Measurements from ENCODE around the gene TRNT1.

Gene TRNT1

DNA sequence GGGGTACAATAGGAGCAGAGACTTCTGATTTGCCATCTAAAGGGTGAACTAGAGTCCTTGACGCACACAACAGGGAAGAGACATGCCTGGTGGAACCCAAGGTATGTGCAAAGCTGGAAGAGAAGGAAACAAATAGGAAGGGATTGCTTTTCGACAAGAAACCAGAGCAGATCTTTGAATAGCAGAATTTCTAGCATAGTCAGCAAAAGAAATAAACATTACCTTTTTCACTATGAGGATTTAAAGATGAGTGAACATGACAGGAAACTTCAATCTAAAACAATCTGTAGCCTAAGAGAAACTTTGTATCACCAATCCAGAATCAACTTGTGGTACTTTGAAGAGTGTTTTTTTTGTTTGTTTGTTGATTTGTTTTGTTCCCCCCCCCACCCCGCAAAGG, 21.5 kb upstream of the TRNT1 start:
- Histone ChIP-seq H3K9ac (ENCODE audit: low read depth, low read length) (no peak overlapping the region), H3K36me3 (ENCODE audit: insufficient read depth, low read length) (no peaks in the 10 kb centered on the region), H3K4me1 (ENCODE audit: insufficient read depth, low read length) (peaks cover 11% of the 10 kb centered on the region), H3K9me3 (ENCODE audit: control insufficient read depth, insufficient read depth, low read length) (no peaks in the 10 kb centered on the region)

DNA sequence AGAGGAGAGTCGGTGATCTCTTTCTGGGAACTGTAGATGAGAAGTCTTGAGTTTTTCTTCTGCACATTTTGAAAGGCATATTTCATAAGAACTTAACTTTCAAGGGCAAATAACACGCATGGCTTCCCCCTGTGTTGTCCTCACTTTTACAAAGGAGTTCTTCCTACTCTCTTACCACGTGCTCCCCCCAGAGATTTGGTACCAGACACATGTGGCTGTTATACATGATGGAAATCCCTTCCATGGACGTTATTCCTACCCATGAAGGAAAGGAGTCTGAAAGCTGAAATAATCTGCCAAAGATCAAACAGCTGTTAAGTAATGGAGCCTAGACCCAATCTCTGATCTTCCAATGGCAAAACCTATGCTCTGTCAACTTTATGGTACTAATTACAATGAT, 20.9 kb upstream of the TRNT1 start:
- no peak overlapping the region for H3K9ac ChIP-seq (ENCODE audit: low read depth, low read length)
- H3K4me1 ChIP-seq (ENCODE audit: insufficient read depth, low read length): peaks cover 16% of the 10 kb centered on the region
- no peaks in the 10 kb centered on the region for H3K36me3 ChIP-seq (ENCODE audit: insufficient read depth, low read length)
- H3K9me3 ChIP-seq (ENCODE audit: control insufficient read depth, insufficient read depth, low read length): no peaks in the 10 kb centered on the region

DNA sequence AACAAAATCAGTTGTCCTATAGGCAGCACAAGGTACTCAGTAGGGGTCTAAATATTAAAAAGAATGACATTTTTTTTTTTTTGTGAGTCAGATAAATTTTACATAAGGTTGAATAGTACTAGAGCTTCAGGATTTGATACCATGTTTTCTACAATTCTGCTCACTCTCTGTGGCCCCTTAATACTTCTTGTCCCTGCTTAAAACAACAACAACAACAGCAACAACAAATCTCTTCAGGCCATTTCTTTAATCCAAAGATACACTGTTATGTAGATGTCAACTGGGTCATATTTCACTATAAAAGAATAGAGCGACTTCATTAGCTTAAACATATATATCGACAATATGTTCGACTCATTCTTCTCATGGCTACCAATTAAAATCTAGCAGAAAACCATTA, 19.6 kb upstream of the TRNT1 start:
- Histone ChIP-seq H3K36me3 (ENCODE audit: insufficient read depth, low read length) (no peaks in the 10 kb centered on the region), H3K9ac (ENCODE audit: low read depth, low read length) (no peak overlapping the region), H3K9me3 (ENCODE audit: control insufficient read depth, insufficient read depth, low read length) (no peaks in the 10 kb centered on the region), H3K4me1 (ENCODE audit: insufficient read depth, low read length) (peaks cover 16% of the 10 kb centered on the region)

DNA sequence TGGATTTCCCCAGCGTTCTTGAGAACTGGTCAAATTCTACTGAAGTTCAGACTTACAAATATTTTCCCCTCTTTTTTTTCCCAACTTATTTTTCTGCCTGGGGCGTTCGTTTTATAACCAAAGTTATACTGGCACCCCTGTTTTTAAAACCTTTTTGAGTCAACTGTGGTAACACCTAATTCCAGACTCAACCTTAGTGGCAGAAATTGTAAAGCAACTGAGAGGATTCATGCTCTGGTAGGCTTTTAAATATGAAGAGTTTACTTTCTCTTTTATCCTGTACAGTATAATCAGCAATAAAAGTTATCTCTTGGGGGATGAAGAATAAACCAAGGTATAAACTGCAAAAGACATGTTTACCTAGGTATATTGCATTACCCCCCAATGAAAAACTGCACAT, 18.9 kb upstream of the TRNT1 start:
- Histone ChIP-seq H3K9me3 (ENCODE audit: control insufficient read depth, insufficient read depth, low read length) (no peaks in the 10 kb centered on the region), H3K4me1 (ENCODE audit: insufficient read depth, low read length) (peaks cover 16% of the 10 kb centered on the region), H3K9ac (ENCODE audit: low read depth, low read length) (no peak overlapping the region), H3K36me3 (ENCODE audit: insufficient read depth, low read length) (no peaks in the 10 kb centered on the region)

DNA sequence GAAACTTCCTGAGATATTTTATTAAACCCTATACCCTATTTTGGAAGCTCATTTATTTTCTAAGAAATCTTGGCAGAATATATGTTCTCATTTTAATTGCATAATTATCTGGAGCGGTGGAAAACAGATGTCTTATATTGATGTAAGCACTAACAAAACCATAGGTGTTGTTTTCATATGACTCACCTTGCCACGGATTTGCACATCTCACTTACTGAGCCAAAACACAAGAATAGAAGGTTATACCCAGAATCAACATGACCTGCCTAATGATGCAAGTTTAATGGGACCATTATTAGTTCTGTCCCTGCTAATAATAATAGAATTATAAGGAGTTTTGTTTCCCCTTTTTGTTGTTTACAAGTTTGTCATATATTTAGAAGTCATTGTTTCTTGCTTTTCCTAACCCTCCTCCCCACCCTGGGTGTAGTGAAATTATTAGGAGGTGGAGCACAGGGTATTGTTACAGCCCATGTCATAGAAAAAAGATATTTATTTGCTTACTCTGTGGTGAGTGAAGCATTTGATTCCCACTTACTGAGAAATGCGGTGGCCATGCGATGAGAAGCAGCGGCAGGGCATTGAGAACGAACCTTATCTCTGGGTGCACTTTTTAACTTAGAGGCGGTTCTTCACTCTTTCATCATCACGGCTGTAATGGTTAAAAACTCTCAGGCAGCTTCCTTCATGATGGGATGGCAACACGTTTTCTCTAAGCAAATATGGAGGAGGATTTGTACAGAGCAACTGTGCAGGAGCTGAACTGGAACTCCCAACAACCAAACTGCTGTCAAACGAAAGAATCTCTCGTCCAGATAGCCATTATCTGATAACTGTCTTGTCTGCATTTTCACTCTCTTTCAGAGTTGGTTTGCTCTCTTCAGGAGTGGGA, 17.1 kb upstream of the TRNT1 start:
- Histone ChIP-seq H3K36me3 (ENCODE audit: insufficient read depth, low read length) (no peaks in the 10 kb centered on the region), H3K9me3 (ENCODE audit: control insufficient read depth, insufficient read depth, low read length) (no peaks in the 10 kb centered on the region), H3K4me1 (ENCODE audit: insufficient read depth, low read length) (peaks cover 16% of the 10 kb centered on the region), H3K9ac (ENCODE audit: low read depth, low read length) (no peak overlapping the region)

DNA sequence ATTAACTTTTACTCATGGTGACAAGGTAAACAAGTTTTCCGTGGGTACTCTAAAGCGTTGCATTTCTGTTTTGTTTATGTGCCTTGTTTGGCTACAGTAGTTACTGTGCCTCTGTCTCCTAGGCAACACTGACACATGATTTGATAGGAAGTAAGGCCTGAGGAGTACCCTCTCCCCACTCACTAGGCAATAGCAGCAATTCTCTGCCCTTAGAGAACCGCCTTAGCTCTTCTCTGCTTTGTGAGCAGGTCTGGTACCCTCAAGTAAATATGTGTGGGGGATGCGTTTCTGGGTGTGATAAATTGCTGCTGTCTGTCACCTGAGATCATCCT, 16.5 kb upstream of the TRNT1 start, which contains the start of gene IL5RA:
Gene IL5RA, minus strand, starts transcription at position 76 of the 332 bp plus-strand sequence. CDS start 5,390 bp downstream, outside the sequence.
- Histone ChIP-seq H3K9ac (ENCODE audit: low read depth, low read length) (no peak within 1 kb of the TSS), H3K4me1 (ENCODE audit: insufficient read depth, low read length) (peaks cover 16% of the 10 kb centered on the region), H3K9me3 (ENCODE audit: control insufficient read depth, insufficient read depth, low read length) (no peaks in the 10 kb centered on the region), H3K36me3 (ENCODE audit: insufficient read depth, low read length) (no peaks in the 10 kb centered on the region)

DNA sequence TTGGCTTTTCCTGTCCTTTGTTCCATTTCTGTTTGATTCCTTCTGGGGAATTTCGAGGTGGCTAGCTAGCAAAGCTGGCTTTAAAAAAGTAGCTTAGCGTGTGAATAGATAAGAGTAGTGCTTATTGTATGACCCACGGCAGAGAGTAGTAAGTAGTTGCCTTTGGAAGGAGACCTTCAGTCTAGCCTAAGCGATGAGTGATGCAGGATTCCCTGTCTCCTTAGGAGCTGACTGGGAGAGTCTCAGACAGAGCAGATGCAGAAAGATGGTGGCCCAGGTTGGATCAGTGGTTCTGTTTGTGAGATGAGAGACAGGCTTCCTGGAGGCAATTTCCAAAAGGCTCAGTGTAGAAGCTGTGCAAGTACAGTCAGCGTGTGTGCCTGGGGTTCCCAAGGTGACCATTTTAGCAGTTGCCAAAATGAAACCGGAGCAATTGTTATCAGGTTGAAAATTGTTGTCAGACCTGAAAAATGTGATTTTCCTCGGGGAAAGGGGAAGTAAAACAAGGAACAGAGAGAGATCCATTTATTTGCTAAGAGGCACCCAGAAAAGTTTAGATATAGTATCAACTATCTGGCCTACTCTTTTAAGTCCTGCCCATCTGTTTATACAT, 15.9 kb upstream of the TRNT1 start:
- no peaks in the 10 kb centered on the region for H3K9me3 ChIP-seq (ENCODE audit: control insufficient read depth, insufficient read depth, low read length)
- no peak overlapping the region for H3K9ac ChIP-seq (ENCODE audit: low read depth, low read length)
- no peaks in the 10 kb centered on the region for H3K36me3 ChIP-seq (ENCODE audit: insufficient read depth, low read length)
- H3K4me1 ChIP-seq (ENCODE audit: insufficient read depth, low read length): peaks cover 16% of the 10 kb centered on the region

DNA sequence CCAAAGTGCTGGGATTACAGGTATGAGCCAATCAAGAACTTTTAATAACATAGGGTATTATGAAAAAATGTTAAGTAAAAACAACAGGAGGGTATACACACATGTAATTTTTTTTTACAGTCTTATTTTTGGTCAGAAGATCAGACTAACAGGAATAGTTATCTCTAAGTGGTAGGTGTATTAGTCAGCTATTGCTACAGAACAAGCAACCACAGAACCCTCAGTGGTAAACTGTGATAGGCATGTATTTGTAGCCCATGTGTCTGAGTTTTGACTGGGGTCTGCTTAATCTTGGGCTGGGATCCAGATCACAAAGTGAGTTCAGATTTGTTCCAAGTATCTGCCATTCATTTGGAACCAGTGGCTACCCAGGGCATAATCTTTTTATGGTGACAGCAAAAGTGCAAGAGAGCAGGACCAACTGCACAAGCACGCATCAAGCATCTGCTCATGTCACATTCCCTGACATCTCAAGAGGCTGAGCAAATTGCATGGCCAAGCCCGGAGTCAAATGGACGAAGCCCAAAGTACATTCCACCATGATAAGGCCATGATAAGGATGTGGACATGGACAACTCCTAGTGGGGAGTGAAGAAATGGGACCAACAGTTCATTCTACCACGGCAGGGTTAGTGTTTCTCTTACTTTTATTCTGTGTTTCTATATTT, 13.6 kb upstream of the TRNT1 start:
- Histone ChIP-seq H3K36me3 (ENCODE audit: insufficient read depth, low read length) (no peaks in the 10 kb centered on the region), H3K9ac (ENCODE audit: low read depth, low read length) (no peak overlapping the region), H3K4me1 (ENCODE audit: insufficient read depth, low read length) (peaks cover 16% of the 10 kb centered on the region), H3K9me3 (ENCODE audit: control insufficient read depth, insufficient read depth, low read length) (no peaks in the 10 kb centered on the region)

DNA sequence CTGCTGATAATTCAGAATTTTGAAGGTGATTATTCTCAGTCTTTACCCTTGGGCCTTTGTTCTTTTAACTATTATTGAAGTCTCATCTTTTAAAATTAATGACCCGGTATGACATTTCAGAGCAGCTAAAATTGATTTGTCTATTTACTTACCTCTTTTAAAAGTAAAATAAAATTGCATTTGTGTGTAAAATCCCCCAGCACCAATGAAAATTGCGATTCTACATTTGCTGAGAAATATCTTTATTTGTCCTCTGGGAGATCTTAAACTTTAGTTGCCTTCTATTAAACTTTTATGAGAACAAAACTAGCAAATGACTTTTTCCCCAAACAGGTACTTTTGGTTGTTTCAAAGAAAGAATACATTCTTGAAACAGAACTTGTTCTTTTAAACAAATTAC, 9.1 kb upstream of the TRNT1 start:
- Histone ChIP-seq H3K4me1 (ENCODE audit: insufficient read depth, low read length) (no peaks in the 10 kb centered on the region), H3K9ac (ENCODE audit: low read depth, low read length) (no peak overlapping the region), H3K36me3 (ENCODE audit: insufficient read depth, low read length) (no peaks in the 10 kb centered on the region), H3K9me3 (ENCODE audit: control insufficient read depth, insufficient read depth, low read length) (no peaks in the 10 kb centered on the region)

DNA sequence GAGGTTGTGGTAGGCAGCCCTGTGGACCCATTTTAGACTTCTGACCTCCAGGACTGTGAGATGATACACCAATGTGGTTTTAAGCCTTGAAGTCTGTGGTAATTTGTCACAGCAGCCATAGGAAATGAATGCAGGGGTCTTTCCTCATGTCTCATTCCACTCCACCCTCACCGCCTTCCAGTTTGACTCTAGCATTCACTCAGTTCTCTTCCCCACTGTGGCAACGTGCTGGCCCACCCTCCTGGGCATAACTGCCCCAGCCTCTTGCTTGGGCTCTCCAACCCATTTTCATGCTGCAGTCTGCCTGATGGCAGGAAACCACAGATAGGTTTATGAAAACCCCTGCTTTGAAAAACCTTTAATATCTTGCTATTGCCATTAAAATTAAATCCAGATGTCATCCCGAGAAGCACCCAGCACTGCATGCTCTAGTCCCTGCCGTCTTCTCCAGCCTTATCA, 7.3 kb upstream of the TRNT1 start:
- Histone ChIP-seq H3K9ac (ENCODE audit: low read depth, low read length) (no peak overlapping the region), H3K9me3 (ENCODE audit: control insufficient read depth, insufficient read depth, low read length) (no peaks in the 10 kb centered on the region), H3K4me1 (ENCODE audit: insufficient read depth, low read length) (no peaks in the 10 kb centered on the region), H3K36me3 (ENCODE audit: insufficient read depth, low read length) (no peaks in the 10 kb centered on the region)

DNA sequence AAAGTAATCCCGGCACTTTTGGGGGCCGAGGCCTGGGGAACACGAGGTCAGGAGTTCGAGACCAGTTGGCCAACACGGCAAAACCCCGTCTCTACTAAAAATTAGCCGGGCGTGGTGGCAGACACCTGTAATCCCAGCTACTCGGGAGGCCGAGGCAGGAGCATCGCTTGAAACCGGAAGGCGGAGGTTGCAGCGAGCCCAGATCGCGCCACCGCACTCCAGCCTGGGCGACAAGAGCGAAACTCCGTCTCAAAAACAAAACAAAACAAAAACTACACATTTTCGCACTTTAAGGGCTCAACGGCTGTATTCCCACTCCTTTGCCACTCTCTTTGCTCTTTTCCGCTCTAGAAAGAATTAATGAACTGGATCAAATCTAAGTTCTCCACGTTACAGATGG, 763 bp upstream of the TRNT1 start:
- Histone ChIP-seq H3K36me3 (ENCODE audit: insufficient read depth, low read length) (peaks cover 16% of the 10 kb centered on the region; the same call in 1 of the 2 replicates), H3K9me3 (ENCODE audit: control insufficient read depth, insufficient read depth, low read length) (no peaks in the 10 kb centered on the region), H3K4me1 (ENCODE audit: insufficient read depth, low read length) (no peaks in the 10 kb centered on the region), H3K9ac (ENCODE audit: low read depth, low read length) (peak overlapping the region; percentile 94)

DNA sequence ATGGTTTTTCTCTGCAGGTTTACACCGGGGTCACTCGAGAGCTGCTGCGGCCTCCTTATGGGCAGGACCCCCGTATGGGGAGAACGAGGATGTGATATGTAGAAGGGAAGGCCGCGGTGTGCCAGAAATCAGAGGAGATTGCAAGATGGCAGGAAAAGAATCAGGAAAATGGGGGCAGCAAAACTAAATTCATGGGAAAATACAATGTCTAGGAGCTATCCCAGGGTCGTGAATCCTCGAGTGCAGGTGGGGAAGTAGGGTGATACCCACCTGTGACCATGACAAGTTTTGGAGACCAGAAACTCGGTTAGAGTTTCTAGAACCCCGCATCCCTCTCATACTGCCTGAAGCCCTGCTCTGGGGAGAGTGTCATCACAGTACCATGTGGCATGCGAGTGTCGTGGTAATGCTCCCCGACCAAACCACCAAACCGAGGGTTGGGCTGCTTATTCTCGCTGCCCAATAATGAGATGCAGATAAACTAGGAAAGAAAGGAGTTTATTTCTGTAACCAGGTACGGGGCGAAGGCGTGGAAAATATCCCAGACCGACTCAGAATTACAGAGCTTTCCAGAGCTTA, 781 bp downstream of the TRNT1 start:
- H3K9ac ChIP-seq (ENCODE audit: low read depth, low read length): peak overlapping the region; percentile 94
- no peaks in the 10 kb centered on the region for H3K4me1 ChIP-seq (ENCODE audit: insufficient read depth, low read length)
- peaks cover 16% of the 10 kb centered on the region; the same call in 1 of the 2 replicates for H3K36me3 ChIP-seq (ENCODE audit: insufficient read depth, low read length)
- H3K9me3 ChIP-seq (ENCODE audit: control insufficient read depth, insufficient read depth, low read length): no peaks in the 10 kb centered on the region

DNA sequence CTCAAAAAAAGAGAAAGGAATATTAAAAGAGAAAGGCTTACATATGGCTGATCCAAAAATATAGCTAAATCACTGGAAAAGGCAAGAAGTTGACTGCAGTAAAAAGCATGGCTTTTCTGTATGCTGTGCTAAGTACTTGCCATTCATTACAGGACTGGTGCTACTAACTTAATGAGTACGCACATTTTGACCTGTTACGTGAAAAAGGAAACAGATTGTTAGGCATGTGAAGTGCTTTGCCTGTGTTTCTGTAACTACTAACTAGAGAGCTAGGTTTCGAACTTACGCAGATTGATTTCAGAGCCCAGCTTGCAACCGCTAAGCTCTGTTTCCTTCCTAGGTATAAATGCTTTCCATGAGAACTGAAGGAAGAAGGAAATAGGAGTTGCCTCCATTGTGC, 2.8 kb downstream of the TRNT1 start:
- no peaks in the 10 kb centered on the region for H3K9me3 ChIP-seq (ENCODE audit: control insufficient read depth, insufficient read depth, low read length)
- peaks cover 16% of the 10 kb centered on the region; the same call in 1 of the 2 replicates for H3K36me3 ChIP-seq (ENCODE audit: insufficient read depth, low read length)

DNA sequence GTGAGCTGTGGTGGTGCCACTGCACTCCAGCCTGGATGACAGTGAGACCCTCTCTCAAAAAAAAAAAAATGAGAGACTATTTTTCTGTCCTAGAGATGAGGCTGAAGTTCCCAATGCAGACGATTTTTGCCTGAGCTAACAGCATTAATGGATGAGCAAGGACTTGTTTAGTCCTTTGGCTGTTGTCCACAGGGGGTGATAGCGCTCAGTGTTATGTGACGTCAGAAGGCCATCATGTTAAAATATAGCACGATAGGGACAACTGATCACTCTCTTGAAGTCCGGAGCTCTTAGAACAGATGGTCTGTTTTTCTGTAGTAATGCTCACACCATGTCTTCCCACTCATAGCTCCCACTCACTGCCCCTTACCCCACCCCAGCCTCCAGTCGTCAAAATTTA, 6.8 kb downstream of the TRNT1 start:
- no peaks in the 10 kb centered on the region for H3K9me3 ChIP-seq (ENCODE audit: control insufficient read depth, insufficient read depth, low read length)
- peaks cover 24% of the 10 kb centered on the region for H3K36me3 ChIP-seq (ENCODE audit: insufficient read depth, low read length)
- no peak overlapping the region for H3K9ac ChIP-seq (ENCODE audit: low read depth, low read length)
- H3K4me1 ChIP-seq (ENCODE audit: insufficient read depth, low read length): no peaks in the 10 kb centered on the region

More for the DNA sequence above, 2.8 kb downstream of the TRNT1 start:
- H3K4me1 ChIP-seq (ENCODE audit: insufficient read depth, low read length): no peaks in the 10 kb centered on the region
- H3K9ac ChIP-seq (ENCODE audit: low read depth, low read length): no peak overlapping the region

Measured in ES-I3 (cell line).